Smooth muscle cell of the brain vasculature (primary cell): ENCODE measurements around the gene PARD6G.

ENCODE experiments used
- DNase-seq: peaks from one replicate; pipeline ENCODE4 v3.0.0-alpha.2; 2012; ENCODE audit warnings: low read depth, low spot score

The PARD6G gene

DNA sequence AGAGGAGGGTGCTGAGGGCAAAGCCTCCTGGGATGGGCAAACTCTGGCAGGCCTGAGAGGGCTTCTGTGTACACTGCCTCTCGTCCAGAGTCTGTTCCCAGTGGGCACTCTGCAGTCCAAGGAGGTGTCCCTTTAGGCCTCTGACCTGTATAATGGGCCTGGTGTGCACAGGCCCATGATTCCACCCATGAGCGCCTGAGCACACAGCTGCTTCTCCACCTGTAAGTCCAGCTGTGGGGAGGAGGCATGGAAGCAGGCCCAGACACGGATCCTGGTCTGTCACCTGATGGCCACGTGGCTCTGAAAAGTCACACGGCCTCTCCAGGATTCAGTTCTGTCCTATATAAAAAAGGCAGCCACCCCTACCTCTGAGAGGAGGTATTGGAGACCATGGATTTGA is 57.0 kb downstream of the PARD6G start:
- DNase-seq = no peak

DNA sequence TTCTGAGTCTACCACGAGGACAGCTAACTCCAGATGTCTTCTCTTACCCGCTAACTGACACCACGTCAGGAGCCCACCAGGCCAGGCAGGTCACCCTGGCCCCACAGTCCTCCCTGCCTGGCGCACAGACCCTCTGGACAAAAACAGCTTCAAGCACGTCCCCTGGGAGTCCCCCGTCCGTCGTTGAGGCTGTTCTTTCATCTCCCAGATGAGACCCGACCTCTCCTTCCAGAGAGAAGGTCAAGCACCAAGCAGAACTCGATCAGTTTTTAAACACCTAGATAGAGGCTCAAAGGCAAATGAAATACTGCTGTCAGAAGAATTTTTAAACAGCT is 57.8 kb downstream of the PARD6G start:
- no peak for DNase-seq

DNA sequence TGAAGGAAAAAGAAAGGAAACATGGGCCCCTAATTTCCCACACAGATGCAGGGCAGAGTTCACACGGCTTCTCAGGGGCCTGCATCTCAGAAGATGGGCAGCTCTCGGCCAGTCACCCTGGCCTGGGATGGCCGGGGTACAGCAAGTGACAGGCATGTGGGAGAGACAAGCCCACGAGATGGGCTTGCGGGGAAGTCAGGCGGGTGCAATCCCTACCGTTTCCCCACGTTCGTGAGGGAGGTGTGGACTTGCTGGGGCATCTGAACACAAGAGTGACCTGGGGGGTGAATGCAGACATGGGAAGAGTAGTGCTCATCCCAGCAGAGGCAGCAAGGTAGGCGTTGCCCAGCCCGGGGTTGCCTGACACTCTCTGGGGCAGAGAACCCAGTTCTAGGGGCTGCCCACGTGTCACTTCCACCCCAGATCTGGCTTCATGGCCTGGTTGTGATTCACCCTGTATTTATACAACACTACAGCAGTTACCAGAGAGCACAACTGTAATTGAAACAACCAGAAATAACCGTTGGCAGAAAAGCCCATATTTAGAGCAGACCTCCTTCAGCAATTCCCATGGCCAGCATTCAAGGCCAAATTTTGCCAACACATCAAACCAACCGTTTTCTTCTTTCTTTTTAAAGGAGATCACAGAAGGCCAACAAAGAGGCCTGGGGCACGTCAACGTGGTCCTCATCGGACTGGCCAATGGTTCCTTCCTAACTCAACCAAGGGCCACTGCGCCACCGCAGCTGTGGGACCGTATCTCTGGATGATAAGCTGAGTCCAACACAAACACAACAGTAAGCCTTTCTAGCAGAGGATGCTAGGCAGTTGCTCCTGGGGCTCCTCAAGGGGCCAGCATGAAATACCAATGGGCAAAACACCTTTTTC is 58.4 kb downstream of the PARD6G start:
- no peak for DNase-seq

DNA sequence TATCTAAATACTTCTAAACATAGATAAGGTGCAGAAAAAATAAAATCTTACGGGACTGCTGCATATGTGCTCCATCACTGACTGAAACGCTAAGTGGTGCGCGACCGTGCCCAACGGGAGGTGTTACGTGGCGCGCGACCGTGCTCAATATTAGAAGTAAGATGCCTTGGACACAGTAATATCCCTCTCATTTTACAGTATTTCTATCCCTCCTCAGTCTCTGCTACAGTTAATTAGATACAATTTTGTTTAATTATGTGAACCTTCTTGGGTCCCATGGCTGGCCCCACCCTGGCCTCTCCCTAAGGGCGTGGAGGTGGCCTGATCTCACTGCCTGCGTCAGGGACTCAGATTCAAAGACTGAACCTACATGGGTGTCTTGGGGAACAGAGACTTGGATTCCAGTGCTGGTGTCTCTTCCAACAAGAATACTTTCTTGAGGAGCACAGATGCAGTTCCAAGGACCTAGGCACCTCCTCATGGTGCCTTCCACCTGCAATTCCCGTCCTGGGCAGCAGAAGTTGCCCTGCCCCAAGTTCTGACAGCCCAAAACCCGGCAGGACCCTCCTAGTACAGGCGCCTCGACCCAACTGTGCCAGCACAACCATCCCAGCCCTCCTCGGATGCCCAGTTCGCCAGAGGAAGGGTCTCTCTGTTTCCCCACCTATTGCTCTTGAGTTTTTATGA is 59.2 kb downstream of the PARD6G start:
- no peak for DNase-seq

DNA sequence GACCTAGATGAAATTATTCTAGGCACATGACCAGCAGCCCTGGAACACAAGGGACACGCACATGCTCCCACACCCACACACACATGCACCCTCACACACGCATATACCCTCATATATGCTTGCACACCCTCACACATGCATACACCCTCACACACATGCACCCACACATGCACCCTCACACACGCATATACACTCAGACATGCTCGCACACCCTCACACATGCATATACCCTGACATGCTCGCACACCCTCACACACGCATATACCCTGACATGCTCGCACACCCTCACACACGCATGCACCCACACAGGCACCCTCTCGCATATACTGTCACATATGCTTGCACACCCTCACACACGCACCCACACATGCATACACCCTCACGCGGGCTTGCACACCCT is 61.8 kb downstream of the PARD6G start:
- no peak for DNase-seq

DNA sequence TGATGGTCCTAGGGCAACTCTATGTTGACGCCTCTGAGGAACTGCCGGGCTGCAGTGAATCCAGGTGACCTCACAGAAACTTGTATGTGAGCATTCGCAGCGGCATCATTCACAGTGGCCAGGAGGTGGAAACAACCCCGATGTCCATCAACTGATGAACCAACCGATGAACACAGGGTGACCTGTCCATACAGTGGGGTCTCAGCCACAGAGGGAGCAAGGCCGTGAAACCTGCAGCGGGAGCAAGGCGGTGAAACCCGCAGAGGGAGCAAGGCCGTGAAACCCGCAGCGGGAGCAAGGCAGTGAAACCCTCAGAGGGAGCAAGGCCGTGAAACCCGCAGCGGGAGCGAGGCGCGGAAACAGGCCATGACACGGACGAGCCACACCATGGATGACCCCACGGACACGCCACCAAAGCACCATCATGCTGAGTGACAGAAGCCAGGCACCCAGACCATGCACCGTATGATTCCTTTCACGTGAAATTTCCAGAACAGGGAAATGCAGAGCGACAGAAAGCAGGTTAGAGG is 63.0 kb downstream of the PARD6G start:
- no peak for DNase-seq

DNA sequence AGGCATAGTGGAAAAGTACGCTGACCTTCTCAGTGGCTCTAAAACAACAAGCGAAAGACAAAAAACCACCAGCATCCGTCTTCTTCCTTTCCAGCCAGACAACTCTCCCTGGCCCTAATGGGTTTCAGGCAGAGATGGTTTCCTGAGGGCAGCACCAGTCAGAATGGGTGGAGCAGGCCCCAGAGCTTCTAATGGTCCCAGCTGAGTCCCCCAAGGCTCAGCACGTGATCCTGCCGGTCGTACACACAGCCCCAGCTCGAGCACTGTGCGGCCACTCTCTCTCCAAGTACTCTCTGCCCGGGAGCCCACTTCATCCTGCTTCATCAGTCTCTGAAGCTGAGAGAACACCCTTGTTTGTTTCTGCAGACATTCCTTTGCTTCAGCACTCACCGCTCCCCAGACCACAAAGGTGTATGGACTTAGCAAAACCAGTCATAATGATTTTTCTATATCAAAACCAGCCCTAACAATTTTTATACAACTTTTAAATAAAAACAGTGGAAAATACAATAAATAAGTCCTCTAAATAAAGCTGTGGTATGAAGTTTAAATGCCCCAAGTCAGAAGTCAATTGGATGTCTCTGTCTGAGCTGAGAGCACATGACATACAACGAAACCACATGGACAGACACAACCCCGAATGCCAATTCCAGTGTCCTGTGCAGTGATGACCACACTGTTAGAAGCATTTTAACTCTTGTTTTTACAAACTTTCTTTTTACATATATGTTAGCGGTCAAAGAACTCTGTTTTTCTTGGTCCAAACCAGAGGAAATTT is 63.9 kb downstream of the PARD6G start:
- no peak for DNase-seq

DNA sequence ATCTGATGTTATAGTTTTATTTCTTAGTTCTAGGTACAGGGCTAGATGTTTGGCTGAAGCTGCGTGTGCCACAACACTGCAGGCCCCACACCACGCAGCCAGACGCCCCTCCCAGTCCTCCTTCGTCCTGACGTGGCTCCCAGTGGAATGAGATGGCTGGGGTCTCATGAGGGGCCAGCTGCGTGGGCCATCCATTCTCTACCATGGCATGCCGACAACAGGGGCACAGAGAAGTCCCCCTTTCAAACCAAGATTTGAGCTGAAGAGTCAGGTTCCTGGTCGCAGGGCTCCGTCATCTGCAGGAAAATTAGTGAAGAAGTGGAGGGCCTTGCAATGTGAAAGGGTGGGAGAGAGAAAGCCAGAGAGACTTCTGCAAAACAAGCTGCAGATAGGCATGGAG is 64.5 kb downstream of the PARD6G start:
- no peak for DNase-seq

DNA sequence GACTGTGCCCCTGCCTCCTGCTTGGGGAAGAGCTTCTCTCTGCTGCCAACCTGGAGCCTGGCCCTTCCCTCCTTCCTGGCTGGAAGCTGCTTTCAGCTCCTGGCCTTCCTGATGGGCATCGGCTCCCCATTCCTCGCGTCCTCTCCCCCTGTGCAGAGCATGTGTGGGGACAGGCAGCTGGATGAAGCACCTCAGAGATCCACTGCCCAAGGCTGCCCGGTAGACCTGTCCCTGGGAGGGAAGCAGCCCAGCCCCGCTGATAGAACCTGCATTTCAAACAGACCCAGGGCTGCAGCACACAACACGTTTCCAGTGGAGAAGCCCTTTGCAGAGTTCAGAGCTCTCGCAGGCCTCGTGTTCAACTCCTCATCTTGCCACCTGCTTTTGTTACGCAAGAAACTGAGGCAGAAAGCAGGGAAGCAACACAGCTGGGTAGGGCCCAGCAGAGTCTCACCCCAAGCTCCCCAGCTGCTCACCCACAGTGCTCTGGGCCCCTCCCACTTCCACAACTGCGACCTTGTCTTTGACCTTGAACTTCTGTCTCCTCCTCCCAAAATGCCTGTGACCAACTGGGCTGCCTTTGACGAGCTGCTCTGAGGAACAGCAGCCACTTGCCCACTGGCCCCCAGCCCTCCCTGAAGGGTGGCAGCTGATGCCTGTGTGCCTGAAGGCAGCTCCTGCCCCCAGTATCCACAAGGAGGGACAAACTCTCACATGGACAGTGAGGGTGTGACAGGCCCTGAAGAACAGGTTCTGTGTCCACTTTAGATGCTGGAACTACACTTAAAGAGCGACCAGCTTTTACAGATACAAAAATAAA is 65.5 kb downstream of the PARD6G start:
- no peak for DNase-seq

DNA sequence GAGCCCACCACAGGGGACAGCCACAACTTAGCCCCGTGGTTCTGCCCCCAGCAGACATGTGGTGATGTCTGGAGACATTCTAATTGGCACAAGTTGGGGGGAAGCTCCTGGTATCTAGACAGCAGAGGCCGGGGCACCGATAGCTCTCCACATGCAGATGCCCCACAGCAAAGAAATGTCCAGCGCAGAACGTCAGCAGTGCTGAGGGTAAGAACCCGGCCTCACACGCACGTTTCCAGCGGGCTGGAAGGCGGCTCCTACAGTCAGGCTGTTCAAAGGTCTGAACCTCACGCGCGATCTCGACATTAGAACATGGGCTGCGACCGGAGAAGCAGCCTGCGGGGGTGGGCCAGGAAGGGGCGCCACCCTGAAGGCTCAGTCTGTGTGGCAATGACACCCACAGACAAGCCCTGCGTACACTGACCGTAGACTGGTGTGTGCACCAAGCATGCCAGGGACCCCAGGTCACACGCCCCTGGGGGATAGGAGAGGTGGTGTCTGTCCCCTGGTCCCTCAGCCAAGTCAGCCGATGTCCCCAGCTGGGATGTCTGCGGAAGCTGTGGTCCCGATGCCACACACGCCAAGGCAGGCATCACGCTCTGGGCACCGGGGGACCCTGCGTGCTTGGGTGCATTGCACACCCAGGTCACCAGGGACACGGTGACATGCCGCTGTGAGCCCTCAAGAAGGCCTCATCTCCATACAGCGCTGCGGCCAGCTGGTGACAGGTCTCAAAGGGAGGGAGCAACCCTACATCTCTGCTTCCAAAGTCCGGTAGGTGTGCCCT is 66.3 kb downstream of the PARD6G start:
- DNase-seq = no peak

DNA sequence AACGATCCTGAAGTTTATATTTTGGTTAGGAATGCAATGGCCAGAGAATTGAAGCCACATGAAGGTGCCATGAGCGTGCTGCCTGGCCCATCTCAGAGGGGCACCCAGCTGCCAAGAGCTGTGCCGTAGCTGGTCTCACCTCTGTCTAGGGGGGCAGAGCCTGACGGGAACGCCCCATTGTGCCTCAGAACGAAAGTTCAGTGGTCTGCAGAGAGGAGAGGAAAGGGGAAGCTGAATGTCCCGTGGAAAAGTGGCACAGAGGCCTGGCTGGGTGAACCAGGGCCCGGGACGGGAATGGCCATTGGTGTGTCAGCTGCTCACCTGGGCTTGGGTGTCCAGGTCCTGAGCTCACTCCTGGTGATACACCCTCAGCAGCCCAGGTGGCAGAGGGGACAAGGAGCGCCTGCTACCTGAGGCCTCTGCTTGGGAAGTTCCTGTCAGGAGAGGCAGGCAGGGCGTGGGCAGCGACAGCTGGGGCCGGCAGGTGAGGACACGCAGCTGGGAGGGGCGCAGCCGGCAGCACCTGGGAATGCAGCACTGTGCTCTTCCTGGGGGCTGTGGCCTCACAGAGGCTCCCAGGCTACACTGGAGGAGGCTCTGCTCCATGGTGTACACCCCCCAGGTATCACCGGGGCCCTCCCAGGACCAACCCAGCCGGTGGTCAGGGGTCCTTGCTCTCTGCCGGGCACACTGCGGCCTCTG is 67.3 kb downstream of the PARD6G start:
- DNase-seq = no peak

DNA sequence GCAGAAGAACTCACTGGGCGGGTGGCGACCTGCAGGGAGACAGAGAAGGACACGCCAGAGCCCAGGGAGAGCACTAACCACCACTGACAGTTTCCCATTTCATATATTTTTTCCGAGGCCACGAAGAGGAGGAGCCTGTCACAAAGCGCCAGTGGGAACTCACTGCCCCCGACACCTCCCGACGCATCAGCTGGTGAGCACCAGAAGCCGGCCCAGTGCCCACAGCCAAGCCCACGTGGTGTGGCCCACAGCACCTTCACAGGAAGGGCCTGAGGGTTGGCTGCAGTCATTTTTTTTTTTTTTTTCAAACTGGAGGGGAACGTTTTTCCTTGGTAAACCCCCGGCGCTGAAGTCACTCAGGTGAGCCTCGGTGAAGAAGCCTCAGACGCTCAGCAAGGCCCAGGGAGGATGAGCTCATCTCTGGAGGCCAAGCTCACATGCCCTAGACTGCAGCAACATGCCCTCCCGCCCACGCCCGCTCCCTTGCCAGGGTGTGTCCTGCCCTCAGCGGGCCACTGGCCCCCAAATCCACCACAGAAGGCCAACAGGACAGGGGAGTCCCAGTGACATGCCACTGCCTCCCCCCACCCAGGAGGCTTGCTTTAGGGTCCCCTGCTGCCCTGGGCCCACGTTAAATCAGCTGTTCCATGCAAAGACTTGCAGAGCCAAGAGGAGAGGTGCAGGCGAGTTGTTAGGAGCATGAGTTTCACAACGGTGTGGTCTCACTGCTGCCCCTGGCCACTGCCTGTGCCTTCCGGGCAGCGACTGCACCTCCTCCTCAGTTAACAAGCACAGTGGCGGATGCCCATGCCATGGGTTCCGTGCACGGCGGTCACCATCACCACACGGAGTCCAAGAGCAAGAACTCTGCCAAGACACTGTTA is 68.1 kb downstream of the PARD6G start:
- no peak for DNase-seq

DNA sequence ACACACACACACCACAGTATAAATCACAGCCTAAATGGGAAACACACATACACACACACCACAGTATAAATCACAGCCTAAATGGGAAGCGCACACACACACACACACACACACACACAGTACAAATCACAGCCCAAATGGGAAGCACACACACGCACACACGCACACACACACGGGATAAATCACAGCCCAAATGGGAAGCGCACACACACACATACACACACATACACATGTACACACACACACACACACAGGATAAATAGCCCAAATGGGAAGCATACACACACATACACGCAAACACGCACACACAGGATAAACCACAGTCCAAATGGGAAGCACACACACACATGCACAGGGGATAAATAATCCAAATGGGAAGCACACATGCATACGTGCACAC is 70.2 kb downstream of the PARD6G start:
- no peak for DNase-seq

DNA sequence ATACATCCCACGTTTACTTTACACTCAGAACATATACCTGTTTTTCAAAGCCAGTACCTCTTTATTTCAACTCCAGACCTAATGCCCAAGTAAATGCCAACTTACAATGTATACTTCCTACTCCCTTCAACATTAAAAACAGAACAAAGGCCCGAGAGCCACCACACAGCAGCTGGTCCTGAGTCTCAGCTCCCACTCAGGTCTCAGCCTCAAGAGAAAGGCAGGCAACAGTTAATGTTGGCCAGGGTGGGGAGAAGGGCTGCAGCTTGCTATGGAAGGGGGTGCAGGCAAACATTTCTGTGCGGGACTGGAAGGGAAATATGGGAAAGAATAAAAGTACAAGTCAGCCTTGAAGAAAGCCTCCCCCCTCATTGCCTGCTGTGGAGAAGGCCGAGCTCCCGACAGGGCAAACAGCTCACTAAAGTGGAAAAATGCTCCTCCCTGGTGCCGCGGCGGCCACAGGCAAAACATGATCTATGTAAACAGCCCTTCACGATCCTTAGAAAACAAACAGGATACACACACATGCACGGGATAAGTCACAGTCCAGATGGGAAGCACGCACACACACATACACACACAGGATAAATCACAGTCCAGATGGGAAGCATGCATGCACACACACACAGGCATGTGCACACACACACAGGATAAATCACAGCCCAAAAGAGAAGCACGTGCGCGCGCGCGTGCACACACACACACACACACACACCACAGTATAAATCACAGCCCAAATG is 70.8 kb downstream of the PARD6G start:
- DNase-seq = no peak

DNA sequence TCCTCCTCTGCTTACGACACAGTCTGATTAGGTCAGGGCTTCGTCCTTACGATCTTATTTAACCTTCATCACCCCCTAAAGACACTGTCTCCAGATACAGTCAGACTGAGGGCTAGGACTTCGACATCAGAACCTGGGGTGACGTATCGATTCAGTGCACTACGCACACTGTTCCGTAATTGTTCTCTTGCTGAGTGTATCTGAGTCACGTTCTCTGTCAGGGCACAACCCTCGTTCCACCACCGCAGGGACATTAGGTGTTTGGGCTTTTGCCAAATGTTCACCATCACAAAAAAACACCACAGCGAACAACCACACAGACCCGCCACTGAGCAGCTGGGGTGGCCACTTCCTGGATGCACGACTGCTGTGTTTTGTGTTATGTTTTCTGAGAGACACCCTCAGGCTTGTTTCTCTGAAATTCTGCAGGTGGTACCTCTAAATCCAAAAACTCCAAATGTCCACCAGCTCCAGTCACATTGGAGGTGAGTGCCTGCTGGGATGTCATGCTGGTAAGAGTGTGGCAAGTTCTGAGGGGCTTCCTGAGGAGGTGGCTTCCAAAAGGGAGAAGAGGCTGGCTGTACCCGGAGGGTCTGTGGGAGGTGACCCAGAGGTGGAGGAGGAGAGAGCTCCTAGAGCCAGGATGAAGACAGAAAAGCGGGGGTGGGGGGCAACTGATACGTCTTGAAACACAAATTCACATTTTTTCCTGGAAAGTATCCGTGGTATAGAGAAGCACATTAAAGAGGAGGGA is 71.7 kb downstream of the PARD6G start:
- DNase-seq = peak; percentile 57

DNA sequence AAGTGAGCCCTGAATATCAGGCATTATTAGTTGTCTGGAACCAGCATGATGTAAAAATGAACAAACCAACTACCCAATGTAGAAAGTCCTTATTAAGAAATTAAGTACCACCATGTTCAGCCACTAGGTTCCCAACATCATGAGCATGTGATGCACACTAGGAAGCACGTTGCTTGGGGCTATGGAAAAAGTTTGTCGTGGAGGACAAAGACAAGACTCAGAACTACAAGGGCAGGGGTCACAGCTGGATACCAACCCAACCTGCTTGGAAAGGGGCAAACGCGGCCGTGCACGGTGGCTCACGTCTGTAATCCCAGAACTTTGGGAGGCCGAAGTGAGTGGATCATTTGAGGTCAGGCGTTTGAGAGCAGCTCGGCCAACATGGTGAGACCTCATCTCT is 74.3 kb downstream of the PARD6G start:
- no peak for DNase-seq

DNA sequence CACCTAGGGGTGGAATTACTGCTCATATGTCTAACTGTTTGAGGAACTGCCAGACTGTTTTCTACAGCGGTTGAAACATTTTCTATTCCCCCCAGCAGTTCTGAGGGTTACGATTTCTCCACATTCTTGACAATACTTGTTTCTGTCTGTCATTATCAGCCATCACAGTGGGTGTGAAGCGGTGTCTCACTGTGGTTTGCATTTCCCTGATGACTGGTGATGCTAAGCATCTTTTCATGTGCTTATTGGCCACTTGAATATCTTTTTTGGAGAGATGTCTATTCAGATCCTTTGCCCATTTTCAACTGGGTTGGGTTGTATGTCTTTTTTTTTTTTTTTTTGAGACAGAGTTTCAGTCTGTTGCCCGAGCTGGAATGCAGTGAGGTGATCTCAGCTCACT is 75.3 kb downstream of the PARD6G start:
- no peak for DNase-seq
